Mesendoderm (in vitro differentiated cells): Measurements from ENCODE around the gene GAS2.
"Not testable (repeated sequence)": the region's sequence is repeated elsewhere in the genome, so short reads cannot be mapped to it uniquely, and the experiment has no call there.

Experiments
- DNase-seq: peaks from one replicate; pipeline ENCODE4 v3.0.0; 2013
- H2AK5ac ChIP-seq: 2 replicates; pipeline ENCODE4 v1.6.1; 2013; ENCODE audit warnings: low read length, inconsistent platforms
- H2BK120ac ChIP-seq: 2 replicates; pipeline ENCODE4 v1.6.1; 2013; ENCODE audit warnings: low read depth, mild to moderate bottlenecking, low read length, moderate library complexity, mixed read lengths
- H2BK15ac ChIP-seq: replicated peaks from 2 replicates; pipeline ENCODE4 v1.6.1; 2013; ENCODE audit warnings: low read depth, mild to moderate bottlenecking, moderate library complexity
- H2BK5ac ChIP-seq: 2 replicates; pipeline ENCODE4 v1.6.1; 2013; ENCODE audit warnings: low read length, inconsistent platforms
- H3K18ac ChIP-seq: 2 replicates; pipeline ENCODE4 v1.6.1; 2013; ENCODE audit warnings: mild to moderate bottlenecking, low read length, mixed read lengths
- H3K23ac ChIP-seq: one replicate; pipeline ENCODE4 v1.6.1; 2013; ENCODE audit warnings: low read length
- H3K27ac ChIP-seq: 2 replicates; pipeline ENCODE4 v1.5.1; 2013; ENCODE audit warnings: low read depth, mild to moderate bottlenecking, inconsistent platforms, low read length, moderate library complexity
- H3K27me3 ChIP-seq: 2 replicates; pipeline ENCODE4 v1.6.1; 2013; ENCODE audit warnings: low read length, control low read depth, mild to moderate bottlenecking, inconsistent platforms; ENCODE audit not compliant: insufficient read depth, poor library complexity
- H3K36me3 ChIP-seq: 2 replicates; pipeline ENCODE4 v1.6.1; 2013; ENCODE audit warnings: low read length, inconsistent platforms; ENCODE audit not compliant: control insufficient read depth, insufficient read depth
- H3K4ac ChIP-seq: one replicate; pipeline ENCODE4 v1.6.1; 2013; ENCODE audit warnings: low read depth, mild to moderate bottlenecking, low read length, moderate library complexity
- H3K4me1 ChIP-seq: 2 replicates; pipeline ENCODE4 v1.6.1; 2013; ENCODE audit warnings: low read depth, low read length, inconsistent platforms; ENCODE audit not compliant: control insufficient read depth
- H3K4me2 ChIP-seq: 2 replicates; pipeline ENCODE4 v1.6.1; 2013; ENCODE audit warnings: low read length
- H3K4me3 ChIP-seq: 2 replicates; pipeline ENCODE4 v1.5.1; 2013; ENCODE audit warnings: mild to moderate bottlenecking, low read length
- H3K56ac ChIP-seq: one replicate; pipeline ENCODE4 v1.6.1; 2013; ENCODE audit warnings: low read length
- H3K79me1 ChIP-seq: 2 replicates; pipeline ENCODE4 v1.6.1; 2013; ENCODE audit warnings: low read length, inconsistent platforms
- H3K79me2 ChIP-seq: 2 replicates; pipeline ENCODE4 v1.6.1; 2013; ENCODE audit warnings: mild to moderate bottlenecking, low read length; ENCODE audit not compliant: control insufficient read depth, insufficient read depth
- H3K9ac ChIP-seq: 2 replicates; pipeline ENCODE4 v1.6.1; 2013; ENCODE audit warnings: low read length, inconsistent platforms
- H4K5ac ChIP-seq: one replicate; pipeline ENCODE4 v1.6.1; 2013; ENCODE audit warnings: low read length
- H4K8ac ChIP-seq: one replicate; pipeline ENCODE4 v1.6.1; 2013; ENCODE audit warnings: low read depth, mild to moderate bottlenecking, control low read depth, low read length, moderate library complexity
- WGBS: extraction: QIAGEN DNeasy Blood & Tissue Kit; methylation state at CpG from one replicate; pipeline ENCODE4 v1.1.7; 2013; ENCODE audit warnings: low lambda C conversion rate, missing lambda C conversion rate; ENCODE audit not compliant: insufficient coverage; ENCODE audit errors: extremely low coverage; 5-methylcytosine and 5-hydroxymethylcytosine counted together

Gene GAS2

DNA sequence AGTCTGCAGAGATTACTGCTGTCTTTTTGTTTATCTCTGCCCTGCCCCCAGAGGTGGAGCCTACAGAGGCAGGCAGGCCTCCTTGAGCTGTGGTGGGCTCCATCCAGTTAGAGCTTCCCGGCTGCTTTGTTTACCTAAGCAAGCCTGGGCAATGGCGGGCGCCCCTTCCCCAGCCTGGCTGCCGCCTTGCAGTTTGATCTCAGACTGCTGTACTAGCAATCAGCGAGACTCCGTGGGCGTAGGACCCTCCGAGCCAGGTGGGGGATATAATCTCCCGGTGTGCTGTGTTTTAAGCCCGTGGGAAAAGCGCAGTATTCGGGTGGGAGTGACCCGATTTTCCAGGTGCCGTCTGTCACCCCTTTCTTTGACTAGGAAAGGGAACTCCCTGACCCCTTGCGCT, 14.1 kb upstream of the GAS2 start:
- H3K4me1 ChIP-seq, H3K79me1 ChIP-seq, H3K79me2 ChIP-seq, H3K27me3 ChIP-seq, H2BK15ac ChIP-seq, H3K4ac ChIP-seq, H3K36me3 ChIP-seq, H3K27ac ChIP-seq, H3K4me3 ChIP-seq, H2AK5ac ChIP-seq, H2BK5ac ChIP-seq, H3K4me2 ChIP-seq, H4K5ac ChIP-seq, H2BK120ac ChIP-seq, H3K56ac ChIP-seq, H3K23ac ChIP-seq, H3K9ac ChIP-seq, H3K18ac ChIP-seq, DNase-seq, H4K8ac ChIP-seq: not testable (repeated sequence)
- WGBS: no CpG with 5 or more reads among the region's 15 CpGs

DNA sequence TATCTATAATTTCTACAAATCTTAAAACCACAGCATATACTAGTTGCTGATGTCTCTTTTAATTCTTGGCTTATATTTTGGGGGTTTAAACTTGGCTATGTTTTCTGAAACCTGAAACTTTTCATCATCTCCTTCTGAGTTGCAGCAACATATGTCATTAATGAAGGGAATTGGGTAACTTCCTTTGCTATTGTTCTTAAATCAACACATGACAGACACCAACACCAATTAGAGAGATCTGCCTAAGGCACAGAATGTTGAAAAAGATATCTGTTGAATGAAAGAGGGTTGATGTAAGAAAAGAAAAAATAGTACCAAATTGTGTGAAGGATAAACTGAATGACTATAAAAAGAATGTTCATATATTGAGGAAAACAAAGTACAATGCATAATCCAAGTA, 10.3 kb upstream of the GAS2 start:
- Histone ChIP-seq H4K8ac (no peak overlapping the region), H2BK5ac (no peak overlapping the region), H3K79me1 (no peaks in the 10 kb centered on the region), H2AK5ac (no peak overlapping the region), H3K4me1 (no peaks in the 10 kb centered on the region), H3K79me2 (no peaks in the 10 kb centered on the region), H3K56ac (no peak overlapping the region), H3K27ac (no peak overlapping the region), H3K27me3 (no peaks in the 10 kb centered on the region), H2BK15ac (no peak overlapping the region), H3K4me3 (no peak overlapping the region), H2BK120ac (no peak overlapping the region), H3K4me2 (no peak overlapping the region), H3K9ac (no peak overlapping the region), H4K5ac (no peak overlapping the region), H3K23ac (no peak overlapping the region), H3K4ac (no peak overlapping the region), H3K18ac (no peak overlapping the region), H3K36me3 (no peaks in the 10 kb centered on the region)
- peak; percentile 41 for DNase-seq

GRCh38 chr11:22657101-22657694, 9.2 kb upstream of the GAS2 start:
- H3K23ac ChIP-seq: no peak overlapping the region
- H3K27me3 ChIP-seq: no peaks in the 10 kb centered on the region
- H3K4me1 ChIP-seq: no peaks in the 10 kb centered on the region
- H3K4ac ChIP-seq: no peak overlapping the region
- no peak overlapping the region for H2BK5ac ChIP-seq
- no peaks in the 10 kb centered on the region for H3K79me1 ChIP-seq
- peak overlapping the region; percentile 39 for H4K8ac ChIP-seq
- H3K27ac ChIP-seq: no peak overlapping the region
- no peaks in the 10 kb centered on the region for H3K36me3 ChIP-seq
- H2BK120ac ChIP-seq: no peak overlapping the region
- H2BK15ac ChIP-seq: no peak overlapping the region
- whole genome bisulfite sequencing: no CpG with 5 or more reads among the region's 1 CpG
- H2AK5ac ChIP-seq: no peak overlapping the region
- no peak overlapping the region for H3K4me2 ChIP-seq
- H3K79me2 ChIP-seq: no peaks in the 10 kb centered on the region
- no peak overlapping the region for H4K5ac ChIP-seq
- H3K56ac ChIP-seq: no peak overlapping the region
- H3K18ac ChIP-seq: no peak overlapping the region
- peak; percentile 26 for DNase-seq
- no peak overlapping the region for H3K9ac ChIP-seq
- H3K4me3 ChIP-seq: no peak overlapping the region

- H2BK5ac ChIP-seq: no peak overlapping the region
- H3K27me3 ChIP-seq: no peaks in the 10 kb centered on the region
- H3K4me3 ChIP-seq: no peak overlapping the region
- H3K4me2 ChIP-seq: no peak overlapping the region
- no CpG with 5 or more reads among the region's 1 CpG for WGBS
- H3K79me1 ChIP-seq: no peaks in the 10 kb centered on the region
- no peak overlapping the region for H3K27ac ChIP-seq
- no peak overlapping the region for H3K4ac ChIP-seq
- H3K9ac ChIP-seq: no peak overlapping the region
- no peak for DNase-seq
- H3K18ac ChIP-seq: no peak overlapping the region
- no peaks in the 10 kb centered on the region for H3K4me1 ChIP-seq
- H3K56ac ChIP-seq: no peak overlapping the region
- no peak overlapping the region for H2AK5ac ChIP-seq
- no peak overlapping the region for H4K5ac ChIP-seq
- H3K79me2 ChIP-seq: no peaks in the 10 kb centered on the region
- H2BK15ac ChIP-seq: no peak overlapping the region
- no peak overlapping the region for H2BK120ac ChIP-seq
- no peak overlapping the region for H4K8ac ChIP-seq
- H3K36me3 ChIP-seq: no peaks in the 10 kb centered on the region
- H3K23ac ChIP-seq: no peak overlapping the region
Measured at GRCh38 chr11:22659783-22660182, 6.6 kb upstream of the GAS2 start.

- Histone ChIP-seq H2AK5ac (no peak overlapping the region), H2BK15ac (no peak overlapping the region), H4K8ac (no peak overlapping the region), H3K4me3 (peak overlapping the region; percentile 26), H2BK5ac (no peak overlapping the region), H3K27me3 (peaks cover 4% of the 10 kb centered on the region), H3K79me2 (no peaks in the 10 kb centered on the region), H3K4me2 (peak overlapping the region; percentile 58), H3K4ac (no peak overlapping the region), H3K23ac (no peak overlapping the region), H3K9ac (peak overlapping the region; percentile 62), H3K27ac (no peak overlapping the region), H3K36me3 (no peaks in the 10 kb centered on the region), H3K4me1 (peaks cover 3% of the 10 kb centered on the region), H3K56ac (peak overlapping the region; percentile 69), H4K5ac (no peak overlapping the region), H3K79me1 (no peaks in the 10 kb centered on the region), H3K18ac (peak overlapping the region; percentile 25), H2BK120ac (no peak overlapping the region)
- WGBS: no CpG with 5 or more reads among the region's 40 CpGs
- DNase-seq: peak; percentile 69
Measured at GRCh38 chr11:22666688-22667439, 453 bp downstream of the GAS2 start.
